ENCODE data around the gene KLF11. TPM values are rescaled to one million over a fixed set of nuclear protein-coding genes. Genes with fewer than 3 reads are reported as not detected.
"Not testable (repeated sequence)": the region's sequence is repeated elsewhere in the genome, so short reads cannot be mapped to it uniquely, and the experiment has no call there.

The KLF11 gene
- total and polyA plus RNA-seq, 4 donors = 10.2 to 13.3 (median 11.4) TPM

DNA sequence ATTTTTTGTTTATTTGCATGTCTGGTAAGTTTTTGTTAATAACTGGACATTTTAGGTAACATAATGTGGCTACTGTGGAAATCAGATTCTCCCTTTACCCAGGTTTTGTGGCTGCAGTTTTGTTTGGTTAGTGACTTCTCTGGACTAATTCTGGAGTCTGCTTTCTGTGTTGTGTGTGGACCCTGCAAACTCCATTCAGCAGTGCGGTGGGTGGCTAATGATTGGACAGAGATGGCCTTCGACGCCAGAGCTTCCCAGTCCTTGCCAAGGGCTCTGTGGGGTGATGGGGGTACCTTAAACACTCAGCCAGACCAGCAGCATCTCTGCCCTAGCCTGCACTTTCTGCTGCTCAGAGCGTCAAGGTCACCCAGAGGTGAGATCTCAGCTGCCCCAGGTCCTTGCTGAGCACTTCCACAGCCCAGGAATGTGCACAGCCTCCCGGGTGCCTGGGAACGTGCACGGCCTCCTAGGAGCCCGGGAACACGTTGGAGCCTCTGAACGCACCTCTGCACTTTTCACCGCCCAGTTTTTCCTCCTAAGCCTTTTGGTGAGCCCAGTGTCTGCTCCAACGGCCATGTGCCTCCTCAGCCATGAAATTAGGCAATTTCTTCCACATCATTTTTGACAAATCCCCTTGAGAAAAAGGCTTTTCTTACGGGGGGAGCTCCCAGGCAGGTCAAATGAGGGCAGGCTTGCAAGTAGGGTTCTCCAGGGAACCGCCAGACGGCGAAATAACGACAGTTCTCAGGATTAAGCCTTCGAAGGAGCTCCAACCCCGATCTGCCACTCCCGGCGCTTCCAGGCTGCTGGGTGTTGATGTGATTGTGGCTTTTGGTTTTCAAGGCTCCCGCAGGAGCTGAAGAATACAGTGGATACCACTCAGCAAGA is 35.2 kb upstream of the KLF11 start:
- no peak for DNase-seq (ENCODE audit: low read depth in 4 of 6, low spot score in 6 of 6)
- H3K27me3 ChIP-seq (ENCODE audit: control insufficient read depth, insufficient read depth, low read length) = peaks cover 7% of the 10 kb centered on the region
- H3K27ac ChIP-seq (ENCODE audit: low read depth, low read length) = no peak overlapping the region
- H3K4me3 ChIP-seq (ENCODE audit: low read depth, low read length) = no peak overlapping the region
- H3K9me3 ChIP-seq (ENCODE audit: control insufficient read depth, insufficient read depth, low read length) = no peaks in the 10 kb centered on the region
- peaks cover 3% of the 10 kb centered on the region for H3K36me3 ChIP-seq (ENCODE audit: control insufficient read depth, insufficient read depth, low read length)
- H3K4me1 ChIP-seq (ENCODE audit: control insufficient read depth, insufficient read depth, low read length) = peaks cover 26% of the 10 kb centered on the region
- WGBS (ENCODE audit: insufficient coverage) = 63% methylated on average over 16 of the region's 22 CpGs

- no peak overlapping the region for H3K4me3 ChIP-seq (ENCODE audit: low read depth, low read length)
- peaks cover 7% of the 10 kb centered on the region for H3K27me3 ChIP-seq (ENCODE audit: control insufficient read depth, insufficient read depth, low read length)
- no peak for DNase-seq (ENCODE audit: low read depth in 4 of 6, low spot score in 6 of 6)
- WGBS (ENCODE audit: insufficient coverage) = 85% methylated on average over 5 of the region's 9 CpGs
- peaks cover 26% of the 10 kb centered on the region for H3K4me1 ChIP-seq (ENCODE audit: control insufficient read depth, insufficient read depth, low read length)
- H3K36me3 ChIP-seq (ENCODE audit: control insufficient read depth, insufficient read depth, low read length) = peaks cover 2% of the 10 kb centered on the region
- H3K9me3 ChIP-seq (ENCODE audit: control insufficient read depth, insufficient read depth, low read length) = no peaks in the 10 kb centered on the region
- no peak overlapping the region for H3K27ac ChIP-seq (ENCODE audit: low read depth, low read length)
Observed at GRCh38 chr2:10008809-10009176, 34.6 kb upstream of the KLF11 start.

- no peak overlapping the region for H3K27ac ChIP-seq (ENCODE audit: low read depth, low read length)
- no peaks in the 10 kb centered on the region for H3K36me3 ChIP-seq (ENCODE audit: control insufficient read depth, insufficient read depth, low read length)
- no peak for DNase-seq (ENCODE audit: low read depth in 4 of 6, low spot score in 6 of 6)
- WGBS (ENCODE audit: insufficient coverage) = 81% methylated on average over 17 of the region's 19 CpGs
- H3K27me3 ChIP-seq (ENCODE audit: control insufficient read depth, insufficient read depth, low read length) = peaks cover 7% of the 10 kb centered on the region
- H3K4me1 ChIP-seq (ENCODE audit: control insufficient read depth, insufficient read depth, low read length) = peaks cover 26% of the 10 kb centered on the region
- H3K9me3 ChIP-seq (ENCODE audit: control insufficient read depth, insufficient read depth, low read length) = no peaks in the 10 kb centered on the region
- no peak overlapping the region for H3K4me3 ChIP-seq (ENCODE audit: low read depth, low read length)
Observed at GRCh38 chr2:10009271-10009810, 34.0 kb upstream of the KLF11 start.

- Histone ChIP-seq H3K36me3 (ENCODE audit: control insufficient read depth, insufficient read depth, low read length) (no peaks in the 10 kb centered on the region), H3K27me3 (ENCODE audit: control insufficient read depth, insufficient read depth, low read length) (peaks cover 7% of the 10 kb centered on the region), H3K27ac (ENCODE audit: low read depth, low read length) (no peak overlapping the region), H3K4me1 (ENCODE audit: control insufficient read depth, insufficient read depth, low read length) (peaks cover 26% of the 10 kb centered on the region), H3K9me3 (ENCODE audit: control insufficient read depth, insufficient read depth, low read length) (no peaks in the 10 kb centered on the region), H3K4me3 (ENCODE audit: low read depth, low read length) (no peak overlapping the region)
- 82% methylated on average over 36 of the region's 36 CpGs for WGBS (ENCODE audit: insufficient coverage)
- peak in 1 of 6 donors; percentile 52 for DNase-seq (ENCODE audit: low read depth in 4 of 6, low spot score in 6 of 6)
Observed at GRCh38 chr2:10009811-10010781, 33.3 kb upstream of the KLF11 start.

DNA sequence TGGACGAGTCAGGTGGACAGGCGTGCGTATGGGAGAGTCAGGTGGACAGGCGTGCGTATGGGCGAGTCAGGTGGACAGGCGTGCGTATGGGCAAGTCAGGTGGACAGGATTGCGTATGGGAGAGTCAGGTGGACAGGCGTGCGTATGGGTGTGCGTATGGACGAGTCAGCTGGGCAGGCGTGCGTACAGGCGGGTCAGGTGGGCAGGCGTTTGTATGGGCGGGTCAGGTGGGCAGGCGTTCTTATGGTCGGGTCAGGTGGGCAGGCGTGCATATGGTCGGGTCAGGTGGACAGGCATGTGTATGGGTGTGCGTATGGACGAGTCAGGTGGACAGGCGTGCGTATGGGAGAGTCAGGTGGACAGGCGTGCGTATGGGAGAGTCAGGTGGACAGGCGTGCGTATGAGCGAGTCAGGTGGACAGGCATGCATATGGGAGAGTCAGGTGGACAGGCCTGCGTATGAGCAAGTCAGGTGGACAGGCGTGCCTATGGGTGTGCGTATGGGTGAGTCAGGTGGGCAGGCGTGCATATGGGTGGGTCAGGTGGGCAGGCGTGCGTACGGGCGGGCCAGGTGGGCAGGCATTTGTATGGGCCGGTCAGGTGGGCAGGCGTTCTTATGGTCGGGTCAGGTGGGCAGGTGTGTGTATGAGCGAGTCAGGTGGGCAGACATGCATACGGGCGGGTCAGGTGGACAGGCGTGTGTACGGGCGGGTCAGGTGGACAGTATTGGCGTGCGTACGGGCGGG is 32.3 kb upstream of the KLF11 start:
- H3K27me3 ChIP-seq (ENCODE audit: control insufficient read depth, insufficient read depth, low read length); DNase-seq (ENCODE audit: low read depth in 4 of 6, low spot score in 6 of 6); H3K9me3 ChIP-seq (ENCODE audit: control insufficient read depth, insufficient read depth, low read length); H3K4me3 ChIP-seq (ENCODE audit: low read depth, low read length); H3K27ac ChIP-seq (ENCODE audit: low read depth, low read length); H3K36me3 ChIP-seq (ENCODE audit: control insufficient read depth, insufficient read depth, low read length): not testable (repeated sequence)
- H3K4me1 ChIP-seq (ENCODE audit: control insufficient read depth, insufficient read depth, low read length) = peaks cover 26% of the 10 kb centered on the region
- 98% methylated on average over 47 of the region's 52 CpGs for WGBS (ENCODE audit: insufficient coverage)

DNA sequence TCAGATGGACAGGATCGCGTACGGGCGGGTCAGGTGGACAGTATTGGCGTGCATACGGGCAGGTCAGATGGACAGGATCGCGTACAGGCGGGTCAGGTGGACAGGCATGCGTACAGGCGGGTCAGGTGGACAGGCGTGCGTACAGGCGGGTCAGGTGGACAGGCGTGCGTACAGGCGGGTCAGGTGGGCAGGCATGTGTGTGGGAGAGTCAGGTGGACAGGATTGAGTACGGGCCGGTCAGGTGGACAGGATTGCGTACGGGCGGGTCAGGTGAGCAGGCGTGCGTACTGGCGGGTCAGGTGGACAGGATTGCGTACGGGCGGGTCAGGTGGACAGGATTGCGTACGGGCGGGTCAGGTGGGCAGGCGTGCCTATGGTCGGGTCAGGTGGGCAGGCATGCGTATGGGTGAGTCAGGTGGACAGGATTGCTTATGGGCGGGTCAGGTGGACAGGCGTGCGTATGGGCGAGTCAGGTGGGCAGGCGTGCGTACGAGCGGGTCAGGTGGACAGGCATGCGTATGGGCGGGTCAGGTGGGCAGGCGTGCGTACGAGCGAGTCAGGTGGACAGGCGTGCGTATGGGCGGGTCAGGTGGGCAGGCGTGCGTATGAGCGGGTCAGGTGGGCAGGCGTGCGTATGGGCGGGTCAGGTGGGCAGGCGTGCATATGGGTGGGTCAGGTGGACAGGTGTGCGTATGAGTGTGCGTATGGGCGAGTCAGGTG is 31.6 kb upstream of the KLF11 start:
- 93% methylated on average over 40 of the region's 61 CpGs for WGBS (ENCODE audit: insufficient coverage)
- not testable (repeated sequence) for H3K9me3 ChIP-seq (ENCODE audit: control insufficient read depth, insufficient read depth, low read length); H3K36me3 ChIP-seq (ENCODE audit: control insufficient read depth, insufficient read depth, low read length); H3K27ac ChIP-seq (ENCODE audit: low read depth, low read length); DNase-seq (ENCODE audit: low read depth in 4 of 6, low spot score in 6 of 6); H3K27me3 ChIP-seq (ENCODE audit: control insufficient read depth, insufficient read depth, low read length); H3K4me3 ChIP-seq (ENCODE audit: low read depth, low read length)
- H3K4me1 ChIP-seq (ENCODE audit: control insufficient read depth, insufficient read depth, low read length) = peaks cover 23% of the 10 kb centered on the region

- H3K27ac ChIP-seq (ENCODE audit: low read depth, low read length); H3K36me3 ChIP-seq (ENCODE audit: control insufficient read depth, insufficient read depth, low read length); H3K4me3 ChIP-seq (ENCODE audit: low read depth, low read length); H3K27me3 ChIP-seq (ENCODE audit: control insufficient read depth, insufficient read depth, low read length); H3K9me3 ChIP-seq (ENCODE audit: control insufficient read depth, insufficient read depth, low read length); DNase-seq (ENCODE audit: low read depth in 4 of 6, low spot score in 6 of 6): not testable (repeated sequence)
- peaks cover 19% of the 10 kb centered on the region for H3K4me1 ChIP-seq (ENCODE audit: control insufficient read depth, insufficient read depth, low read length)
- 95% methylated on average over 28 of the region's 37 CpGs for WGBS (ENCODE audit: insufficient coverage)
Observed at GRCh38 chr2:10012366-10012962, 30.9 kb upstream of the KLF11 start.

- no peak for DNase-seq (ENCODE audit: low read depth in 4 of 6, low spot score in 6 of 6)
- peaks cover 2% of the 10 kb centered on the region for H3K27me3 ChIP-seq (ENCODE audit: control insufficient read depth, insufficient read depth, low read length)
- no peak overlapping the region for H3K4me3 ChIP-seq (ENCODE audit: low read depth, low read length)
- H3K9me3 ChIP-seq (ENCODE audit: control insufficient read depth, insufficient read depth, low read length) = peaks cover 2% of the 10 kb centered on the region
- no peak overlapping the region for H3K27ac ChIP-seq (ENCODE audit: low read depth, low read length)
- no peaks in the 10 kb centered on the region for H3K36me3 ChIP-seq (ENCODE audit: control insufficient read depth, insufficient read depth, low read length)
- WGBS (ENCODE audit: insufficient coverage) = 92% methylated on average over 27 of the region's 29 CpGs
- peaks cover 19% of the 10 kb centered on the region for H3K4me1 ChIP-seq (ENCODE audit: control insufficient read depth, insufficient read depth, low read length)
Observed at GRCh38 chr2:10012963-10013461, 30.3 kb upstream of the KLF11 start.

Data from spinal cord (tissue), 10 donors.